ENCODE measurements around the gene TWIST1.

Gene TWIST1

GRCh38 chr7:19091550-19092200 lies 25.8 kb downstream of the TWIST1 start:
- H3K36me3 ChIP-seq (ENCODE audit: control insufficient read depth, insufficient read depth, low read length): no peaks in the 10 kb centered on the region
- H3K27me3 ChIP-seq (ENCODE audit: control insufficient read depth, insufficient read depth, low read length): no peaks in the 10 kb centered on the region
- no peaks in the 10 kb centered on the region for H3K9me3 ChIP-seq (ENCODE audit: control insufficient read depth, insufficient read depth, low read depth, low read length)
- H3K4me3 ChIP-seq (ENCODE audit: low read depth, low read length): no peak overlapping the region
- no peak overlapping the region for H3K27ac ChIP-seq (ENCODE audit: low read depth, low read length)
- no peak overlapping the region for H3K9ac ChIP-seq (ENCODE audit: low read length)
- H3K4me1 ChIP-seq (ENCODE audit: control insufficient read depth, insufficient read depth, low read length): peaks cover 10% of the 10 kb centered on the region; the same call in 1 of the 2 replicates

GRCh38 chr7:19090526-19090925 lies 26.9 kb downstream of the TWIST1 start:
- no peak overlapping the region for H3K4me3 ChIP-seq (ENCODE audit: low read depth, low read length)
- H3K9ac ChIP-seq (ENCODE audit: low read length): no peak overlapping the region

GRCh38 chr7:19089797-19090196 lies 27.6 kb downstream of the TWIST1 start:
- H3K27ac ChIP-seq (ENCODE audit: low read depth, low read length): no peak overlapping the region
- H3K9ac ChIP-seq (ENCODE audit: low read length): no peak overlapping the region
- H3K4me1 ChIP-seq (ENCODE audit: control insufficient read depth, insufficient read depth, low read length): 0 out of 2 replicates have a peak, but pooled peaks cover under 1% of the 10 kb centered on the region
- no peak overlapping the region for H3K4me3 ChIP-seq (ENCODE audit: low read depth, low read length)
- no peaks in the 10 kb centered on the region for H3K9me3 ChIP-seq (ENCODE audit: control insufficient read depth, insufficient read depth, low read depth, low read length)
- no peaks in the 10 kb centered on the region for H3K36me3 ChIP-seq (ENCODE audit: control insufficient read depth, insufficient read depth, low read length)
- H3K27me3 ChIP-seq (ENCODE audit: control insufficient read depth, insufficient read depth, low read length): no peaks in the 10 kb centered on the region

More at GRCh38 chr7:19090526-19090925, 26.9 kb downstream of the TWIST1 start:
- H3K36me3 ChIP-seq (ENCODE audit: control insufficient read depth, insufficient read depth, low read length): no peaks in the 10 kb centered on the region
- H3K4me1 ChIP-seq (ENCODE audit: control insufficient read depth, insufficient read depth, low read length): peaks cover 7% of the 10 kb centered on the region; the same call in 1 of the 2 replicates
- H3K27ac ChIP-seq (ENCODE audit: low read depth, low read length): no peak overlapping the region
- H3K9me3 ChIP-seq (ENCODE audit: control insufficient read depth, insufficient read depth, low read depth, low read length): no peaks in the 10 kb centered on the region
- no peaks in the 10 kb centered on the region for H3K27me3 ChIP-seq (ENCODE audit: control insufficient read depth, insufficient read depth, low read length)

GRCh38 chr7:19089378-19089777 lies 28.1 kb downstream of the TWIST1 start:
- Histone ChIP-seq H3K27ac (ENCODE audit: low read depth, low read length) (no peak overlapping the region), H3K36me3 (ENCODE audit: control insufficient read depth, insufficient read depth, low read length) (no peaks in the 10 kb centered on the region), H3K9me3 (ENCODE audit: control insufficient read depth, insufficient read depth, low read depth, low read length) (no peaks in the 10 kb centered on the region), H3K4me1 (ENCODE audit: control insufficient read depth, insufficient read depth, low read length) (no peaks in the 10 kb centered on the region), H3K4me3 (ENCODE audit: low read depth, low read length) (no peak overlapping the region), H3K27me3 (ENCODE audit: control insufficient read depth, insufficient read depth, low read length) (no peaks in the 10 kb centered on the region), H3K9ac (ENCODE audit: low read length) (no peak overlapping the region)

- H3K9ac ChIP-seq (ENCODE audit: low read length): peak overlapping the region; percentile 63
- no peaks in the 10 kb centered on the region for H3K9me3 ChIP-seq (ENCODE audit: control insufficient read depth, insufficient read depth, low read depth, low read length)
- H3K27me3 ChIP-seq (ENCODE audit: control insufficient read depth, insufficient read depth, low read length): no peaks in the 10 kb centered on the region
- H3K36me3 ChIP-seq (ENCODE audit: control insufficient read depth, insufficient read depth, low read length): no peaks in the 10 kb centered on the region
- H3K4me1 ChIP-seq (ENCODE audit: control insufficient read depth, insufficient read depth, low read length): peaks cover 18% of the 10 kb centered on the region
- no peak overlapping the region for H3K4me3 ChIP-seq (ENCODE audit: low read depth, low read length)
- H3K27ac ChIP-seq (ENCODE audit: low read depth, low read length): peak overlapping the region; percentile 74; the same call in 1 of the 2 replicates
Measured at GRCh38 chr7:19080093-19080492, 37.3 kb downstream of the TWIST1 start.

- H3K27ac ChIP-seq (ENCODE audit: low read depth, low read length): peak overlapping the region; percentile 74
- no peaks in the 10 kb centered on the region for H3K36me3 ChIP-seq (ENCODE audit: control insufficient read depth, insufficient read depth, low read length)
- peaks cover 18% of the 10 kb centered on the region for H3K4me1 ChIP-seq (ENCODE audit: control insufficient read depth, insufficient read depth, low read length)
- peak overlapping the region; percentile 40 for H3K9ac ChIP-seq (ENCODE audit: low read length)
- no peaks in the 10 kb centered on the region for H3K9me3 ChIP-seq (ENCODE audit: control insufficient read depth, insufficient read depth, low read depth, low read length)
- H3K27me3 ChIP-seq (ENCODE audit: control insufficient read depth, insufficient read depth, low read length): no peaks in the 10 kb centered on the region
- H3K4me3 ChIP-seq (ENCODE audit: low read depth, low read length): no peak overlapping the region
Measured at GRCh38 chr7:19079066-19079465, 38.4 kb downstream of the TWIST1 start.

GRCh38 chr7:19069842-19070241 lies 47.6 kb downstream of the TWIST1 start:
- H3K4me1 ChIP-seq (ENCODE audit: control insufficient read depth, insufficient read depth, low read length): no peaks in the 10 kb centered on the region
- H3K4me3 ChIP-seq (ENCODE audit: low read depth, low read length): no peak overlapping the region
- no peaks in the 10 kb centered on the region for H3K9me3 ChIP-seq (ENCODE audit: control insufficient read depth, insufficient read depth, low read depth, low read length)
- H3K9ac ChIP-seq (ENCODE audit: low read length): no peak overlapping the region
- H3K27me3 ChIP-seq (ENCODE audit: control insufficient read depth, insufficient read depth, low read length): no peaks in the 10 kb centered on the region
- H3K27ac ChIP-seq (ENCODE audit: low read depth, low read length): no peak overlapping the region
- H3K36me3 ChIP-seq (ENCODE audit: control insufficient read depth, insufficient read depth, low read length): no peaks in the 10 kb centered on the region

- H3K27ac ChIP-seq (ENCODE audit: low read depth, low read length): no peak overlapping the region
- H3K4me3 ChIP-seq (ENCODE audit: low read depth, low read length): no peak overlapping the region
- no peak overlapping the region for H3K9ac ChIP-seq (ENCODE audit: low read length)
- H3K27me3 ChIP-seq (ENCODE audit: control insufficient read depth, insufficient read depth, low read length): no peaks in the 10 kb centered on the region
- H3K9me3 ChIP-seq (ENCODE audit: control insufficient read depth, insufficient read depth, low read depth, low read length): no peaks in the 10 kb centered on the region
- H3K36me3 ChIP-seq (ENCODE audit: control insufficient read depth, insufficient read depth, low read length): no peaks in the 10 kb centered on the region
- H3K4me1 ChIP-seq (ENCODE audit: control insufficient read depth, insufficient read depth, low read length): no peaks in the 10 kb centered on the region
Measured at GRCh38 chr7:19066170-19066569, 51.3 kb downstream of the TWIST1 start.
